Non-pigmented ciliary epithelial cell (primary cell): ENCODE results near the gene AP4B1.

Experiments used
- DNase-seq: peaks from one replicate; pipeline ENCODE4 v3.0.0-alpha.2; 2010; ENCODE audit warnings: low read depth

Gene AP4B1

DNA sequence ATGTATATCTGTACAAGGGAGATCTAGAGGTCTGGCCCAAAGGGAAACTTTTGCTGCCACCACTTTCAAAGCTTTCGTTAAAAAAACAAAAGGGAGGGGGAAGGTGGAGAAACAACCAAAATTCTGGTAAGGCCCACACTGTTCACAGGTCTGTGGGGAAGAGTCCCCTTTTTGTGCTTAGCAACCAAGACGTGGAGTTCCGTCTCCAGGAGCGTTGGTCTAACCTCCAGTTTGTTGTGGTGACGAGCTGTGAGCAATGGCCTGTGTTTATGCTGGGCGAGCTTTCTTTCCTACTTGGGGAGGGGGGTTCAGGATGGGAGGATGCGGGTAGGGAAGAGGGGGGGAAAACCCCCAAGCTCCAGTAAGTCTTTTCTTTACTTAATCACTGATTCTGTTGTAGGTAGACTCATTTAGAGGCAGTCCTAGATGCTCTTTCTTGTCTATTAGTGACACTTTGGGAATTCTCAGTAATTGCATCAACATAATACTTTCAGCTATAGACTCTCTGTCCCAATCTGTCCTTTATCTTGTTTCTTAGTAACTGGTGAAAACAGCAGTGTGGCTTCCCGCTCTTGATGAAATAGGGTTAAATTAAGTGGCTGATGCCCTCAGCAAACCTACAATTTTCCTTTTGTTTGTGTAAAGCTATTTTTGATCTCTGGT is 26.0 kb upstream of the AP4B1 start:
- no peak for DNase-seq

DNA sequence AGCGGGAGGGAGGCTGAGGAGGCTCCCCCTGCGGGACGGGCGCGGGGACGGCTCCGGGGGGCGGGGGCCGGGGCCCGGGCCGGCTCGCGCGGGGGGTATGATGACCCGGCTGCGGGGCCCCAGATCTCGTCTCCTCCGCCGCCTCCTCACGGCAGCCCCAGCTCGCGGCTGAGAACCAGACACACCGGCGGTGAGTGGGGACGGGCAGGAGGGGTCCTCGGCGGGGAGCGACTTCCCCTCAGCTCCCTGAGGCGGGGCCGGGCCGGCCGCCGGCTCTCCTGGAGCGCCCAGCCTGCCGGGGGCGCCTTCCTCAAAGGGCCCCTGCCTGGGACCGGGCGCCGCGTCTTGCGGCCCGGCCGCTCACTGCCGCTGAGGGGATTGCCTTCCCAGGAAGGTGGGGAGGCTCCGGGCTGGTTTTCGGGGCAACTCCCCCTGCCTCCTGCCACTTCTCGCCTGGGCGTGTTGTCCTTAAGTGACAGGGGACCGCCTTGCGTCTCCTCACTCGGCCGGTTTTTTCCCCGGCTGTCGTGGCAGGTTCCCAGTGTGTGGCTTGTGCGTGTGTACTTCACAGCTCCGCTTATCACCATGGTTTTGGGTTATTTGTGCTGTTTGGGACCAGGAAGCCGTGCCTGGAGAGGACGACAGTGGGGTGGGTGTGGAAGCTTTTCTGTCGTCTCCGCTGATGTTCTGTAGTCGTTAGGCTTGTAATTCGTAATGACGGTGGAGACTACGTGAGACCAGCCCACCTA is 25.3 kb upstream of the AP4B1 start:
- DNase-seq = no peak

DNA sequence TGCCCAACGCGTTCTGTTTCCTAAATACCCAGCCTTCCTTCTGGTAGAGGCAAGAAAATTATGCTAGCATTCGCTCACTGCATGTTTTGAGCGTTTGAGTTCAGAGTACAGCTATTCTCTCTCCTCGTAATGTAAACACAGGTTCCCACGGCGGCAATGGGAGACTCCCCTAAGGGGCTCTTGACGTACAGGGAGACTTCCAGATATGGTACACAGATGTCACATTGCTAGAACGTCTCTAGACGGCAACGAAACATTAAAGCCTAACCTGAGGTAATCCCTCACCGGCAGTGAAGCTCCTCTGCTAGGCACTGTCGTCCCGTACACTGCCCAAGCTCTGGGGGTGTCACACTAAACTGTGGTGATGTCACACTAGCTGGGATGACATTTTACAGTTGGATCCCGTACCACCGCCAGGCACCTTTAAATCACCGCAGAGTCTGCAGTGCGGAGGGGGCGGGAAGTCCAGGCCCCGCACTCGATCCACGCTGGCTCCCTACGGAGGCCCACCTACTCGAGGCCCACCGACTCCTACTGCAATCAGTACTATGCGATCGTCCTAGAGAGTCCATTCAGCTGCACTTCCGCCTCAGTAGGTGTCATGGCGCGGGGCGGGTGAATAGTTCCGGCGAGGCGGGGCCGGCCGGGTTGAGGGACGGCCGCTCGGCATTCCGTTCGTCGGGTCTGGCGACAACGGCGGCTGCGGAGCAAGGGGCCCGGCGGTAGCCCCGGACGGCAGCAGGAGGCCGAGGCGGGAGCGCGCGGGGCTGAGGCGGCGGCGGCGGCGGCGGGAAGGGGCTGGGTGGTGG is 24.5 kb upstream of the AP4B1 start, which contains the start of gene HIPK1:
Gene HIPK1, plus strand, starts transcription at position 384 of the 809 bp plus-strand sequence.
- no peak for DNase-seq

DNA sequence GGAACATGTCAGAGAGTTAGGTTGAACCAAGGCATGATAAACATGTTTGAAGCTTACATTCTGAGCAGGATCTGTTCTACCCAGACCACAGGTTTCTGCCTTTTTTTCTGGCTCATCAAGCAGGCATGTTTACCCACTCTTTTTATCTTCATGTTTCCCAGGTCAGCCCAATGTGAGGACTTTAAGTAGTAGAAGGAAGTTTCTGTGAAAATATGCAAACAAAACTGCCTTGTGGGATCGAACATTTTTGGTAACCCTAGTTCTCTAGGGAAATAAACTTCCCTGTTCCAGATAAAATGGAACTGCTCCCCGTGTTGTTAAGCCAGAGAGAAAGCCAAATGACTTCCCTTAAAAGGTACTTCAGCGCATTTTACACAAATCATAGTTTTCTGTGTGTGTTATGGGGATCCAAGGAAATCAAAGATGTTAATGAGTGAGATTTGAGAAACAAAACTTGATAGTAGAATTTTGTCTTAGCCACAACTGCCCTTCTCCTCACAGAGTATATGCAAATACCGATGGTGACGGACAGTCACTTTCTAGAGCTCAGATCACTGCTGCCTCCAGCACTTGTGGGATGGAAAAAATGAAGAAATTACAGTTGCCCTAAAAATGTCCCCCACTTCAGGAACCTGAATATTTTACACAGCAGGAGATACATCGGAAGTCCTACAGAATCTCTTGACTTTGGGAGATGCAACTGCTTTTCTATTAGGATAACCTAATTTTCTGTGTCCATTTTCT is 23.8 kb upstream of the AP4B1 start:
- DNase-seq = no peak

DNA sequence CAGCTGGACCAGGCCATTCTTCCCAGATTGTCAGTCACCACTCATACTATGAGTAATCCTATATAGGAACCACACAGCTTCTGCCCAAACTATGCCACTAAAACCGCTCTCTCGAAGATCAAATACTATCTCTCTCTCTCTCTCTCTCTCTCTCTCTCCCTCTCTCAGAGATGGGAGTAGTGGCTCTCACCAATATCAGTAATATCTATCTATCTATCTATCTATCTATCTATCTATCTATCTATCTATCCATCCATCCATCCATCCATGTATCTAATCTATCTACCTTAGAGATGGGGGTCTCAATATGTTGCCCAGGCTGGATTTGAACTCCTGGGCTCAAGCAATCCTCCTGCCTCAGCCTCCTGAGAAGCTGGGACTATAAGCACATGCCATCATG is 19.9 kb upstream of the AP4B1 start:
- DNase-seq = no peak

DNA sequence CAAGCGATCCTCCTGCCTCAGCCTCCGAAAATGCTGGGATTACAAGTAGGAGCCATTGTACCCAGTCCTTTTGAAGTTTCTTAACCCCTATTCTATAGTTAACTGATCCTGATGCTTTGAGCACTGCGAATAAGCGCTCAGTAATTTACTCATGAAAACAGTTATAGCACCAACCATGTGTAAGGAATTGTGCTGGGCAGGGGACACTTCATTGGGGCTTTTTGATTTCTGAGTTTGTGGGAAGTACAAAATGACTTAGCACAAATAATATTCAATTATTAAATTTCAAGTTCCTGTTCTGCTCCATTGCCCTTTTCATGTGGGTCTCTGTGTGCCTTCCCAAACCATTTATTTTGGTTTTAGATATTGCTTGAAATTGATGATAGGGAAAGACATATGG is 18.4 kb upstream of the AP4B1 start:
- DNase-seq = no peak

DNA sequence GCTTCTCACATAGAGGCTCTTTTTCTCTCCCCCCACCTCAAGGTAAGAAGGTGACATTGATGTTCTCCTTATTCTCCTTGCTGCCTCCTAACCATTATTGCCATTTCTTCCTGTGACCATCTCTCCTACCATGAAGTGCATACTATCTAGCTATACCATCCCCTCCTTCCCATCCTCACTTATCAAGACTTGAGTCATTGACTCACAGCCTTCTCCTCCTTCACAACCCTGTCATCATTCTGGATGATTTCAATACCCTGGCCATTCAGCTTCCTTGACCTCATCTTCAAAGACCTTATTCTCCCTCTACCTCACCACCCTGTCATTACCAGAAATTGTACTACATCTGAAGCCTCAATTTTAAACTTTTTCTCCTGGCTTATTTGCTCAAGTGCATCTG is 13.6 kb upstream of the AP4B1 start:
- DNase-seq = no peak

DNA sequence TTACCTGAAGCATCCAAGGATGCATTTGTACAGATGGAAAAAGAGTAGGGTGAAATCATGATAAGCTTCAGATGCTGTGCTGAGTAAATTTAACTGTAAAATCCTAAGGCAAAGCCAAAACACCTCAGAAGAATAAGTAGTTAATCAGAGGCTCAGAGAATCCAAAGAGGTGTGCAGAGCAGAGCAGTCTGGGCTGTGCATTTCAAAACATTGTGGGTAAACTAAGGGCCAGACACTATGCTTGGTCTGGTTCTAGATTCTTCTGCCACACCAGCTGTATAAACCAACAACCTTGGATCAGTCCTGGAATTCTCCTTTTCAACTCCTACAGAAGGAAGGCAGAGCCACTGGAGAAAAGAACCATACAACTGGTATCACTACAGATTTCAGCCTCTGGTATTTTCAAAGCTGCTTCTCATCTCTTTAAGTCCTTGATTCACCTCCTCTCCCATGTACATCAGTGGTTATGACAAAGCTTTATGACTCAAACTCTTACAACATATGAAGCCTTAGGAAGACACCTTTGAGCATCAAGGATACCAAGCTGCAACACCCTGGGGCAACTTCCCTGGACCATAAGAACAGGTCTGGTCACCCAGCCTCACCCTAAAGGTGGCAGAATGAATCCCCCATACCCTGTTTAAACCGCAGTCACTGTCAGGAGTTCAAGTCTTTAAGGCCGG is 12.9 kb upstream of the AP4B1 start:
- no peak for DNase-seq

DNA sequence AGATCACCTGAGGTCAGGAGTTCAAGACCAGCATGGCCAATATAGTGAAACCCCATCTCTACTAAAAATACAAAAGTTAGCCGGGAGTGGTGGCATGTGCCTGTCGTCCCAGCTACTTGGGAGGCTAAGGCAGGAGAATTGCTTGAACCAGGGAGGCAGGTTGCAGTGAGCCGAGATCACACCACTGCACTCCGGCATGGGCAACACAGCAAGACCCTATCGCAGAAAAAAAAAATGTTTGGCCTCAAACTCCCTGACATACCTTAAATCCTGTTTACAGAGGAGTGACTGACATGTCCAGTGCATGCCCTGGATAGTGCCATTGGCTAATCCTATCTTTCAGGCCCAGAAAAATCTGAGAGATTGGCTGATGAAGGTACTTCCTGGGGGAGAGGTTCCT is 12.4 kb upstream of the AP4B1 start:
- no peak for DNase-seq

DNA sequence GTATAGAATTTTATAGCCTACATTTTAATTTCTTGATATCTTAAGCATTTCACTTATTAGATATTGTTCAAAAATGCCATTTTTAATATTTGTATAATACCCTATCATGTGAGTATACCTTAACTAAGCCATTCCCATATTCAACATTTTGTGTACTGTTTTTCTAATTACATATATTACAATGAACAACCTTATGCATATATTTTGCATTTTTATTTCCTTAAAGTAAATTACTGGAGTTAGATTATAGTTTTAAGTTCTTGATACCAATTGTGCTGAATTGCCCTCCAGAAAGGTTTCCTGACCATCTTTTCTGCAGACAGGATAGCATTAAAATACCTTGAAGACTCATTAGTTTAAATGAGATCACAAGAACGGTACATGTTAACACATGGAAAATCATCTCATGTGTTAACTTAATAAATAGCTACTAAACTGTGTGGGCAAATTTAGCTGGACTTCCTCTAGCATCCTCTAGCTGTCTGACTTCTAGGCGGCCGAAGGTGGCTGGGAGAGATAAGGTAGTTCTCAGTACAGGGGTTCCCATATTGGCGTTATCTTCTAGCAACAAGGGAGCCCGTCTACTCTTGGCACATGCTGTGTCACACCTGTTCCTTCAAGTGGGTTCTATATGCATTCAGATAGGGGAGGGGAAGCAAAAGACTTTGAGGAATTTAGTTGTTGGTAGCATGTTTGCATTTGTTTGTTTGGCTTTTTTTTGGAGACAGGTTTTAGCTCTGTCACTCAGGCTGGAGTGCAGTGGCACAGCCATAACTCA is 9.5 kb upstream of the AP4B1 start:
- no peak for DNase-seq

DNA sequence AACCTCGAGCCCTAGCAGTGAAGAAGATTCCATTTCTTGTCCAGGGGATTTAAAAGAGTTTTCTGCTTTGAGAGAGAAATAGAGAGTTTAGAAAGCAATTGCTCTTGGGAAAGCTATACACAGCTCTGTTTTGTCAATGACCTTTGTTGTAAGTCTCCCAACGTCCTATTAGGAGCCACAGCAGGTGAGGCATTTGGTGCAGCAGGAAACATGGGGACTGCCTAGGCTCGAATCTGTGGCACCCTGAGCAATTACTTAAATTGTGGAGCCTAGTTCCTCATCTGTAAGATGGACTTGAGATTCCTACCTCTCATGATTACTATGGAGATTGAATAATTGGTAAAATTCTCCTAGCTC is 8.7 kb upstream of the AP4B1 start:
- no peak for DNase-seq

DNA sequence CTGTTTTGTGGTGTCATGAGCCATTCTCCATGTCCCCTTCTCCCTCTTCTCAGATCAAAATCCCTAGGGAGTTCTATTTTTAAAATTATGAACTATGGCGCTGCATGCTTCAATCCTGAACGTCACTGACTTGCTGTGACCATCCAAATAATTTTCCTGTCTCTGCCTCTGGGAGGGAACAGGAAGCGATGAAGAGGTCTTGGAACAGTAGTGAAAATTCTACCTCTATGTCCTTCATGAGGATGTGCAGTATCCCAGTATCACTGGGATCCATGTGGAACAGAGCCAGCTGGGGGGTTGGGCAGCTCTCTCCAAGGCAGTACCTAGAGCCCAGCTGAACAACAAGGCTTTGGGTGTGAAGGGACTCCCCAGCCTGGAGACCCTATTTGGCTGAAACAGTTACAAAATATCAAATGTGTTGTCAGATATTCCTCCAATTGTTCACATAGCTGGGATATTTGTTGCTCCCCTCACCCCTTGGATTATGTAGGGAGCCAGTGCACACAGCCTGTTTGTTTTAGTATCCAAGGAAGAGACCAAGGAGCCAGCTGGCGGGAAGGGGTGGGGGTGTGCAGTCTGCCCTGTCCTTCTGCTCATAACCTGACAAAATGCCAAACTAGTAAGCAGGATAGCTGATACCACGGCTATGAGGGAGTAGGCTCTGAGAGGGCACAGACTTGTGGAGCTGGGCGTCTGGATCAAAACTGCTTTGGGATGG is 8.2 kb upstream of the AP4B1 start:
- DNase-seq = no peak

DNA sequence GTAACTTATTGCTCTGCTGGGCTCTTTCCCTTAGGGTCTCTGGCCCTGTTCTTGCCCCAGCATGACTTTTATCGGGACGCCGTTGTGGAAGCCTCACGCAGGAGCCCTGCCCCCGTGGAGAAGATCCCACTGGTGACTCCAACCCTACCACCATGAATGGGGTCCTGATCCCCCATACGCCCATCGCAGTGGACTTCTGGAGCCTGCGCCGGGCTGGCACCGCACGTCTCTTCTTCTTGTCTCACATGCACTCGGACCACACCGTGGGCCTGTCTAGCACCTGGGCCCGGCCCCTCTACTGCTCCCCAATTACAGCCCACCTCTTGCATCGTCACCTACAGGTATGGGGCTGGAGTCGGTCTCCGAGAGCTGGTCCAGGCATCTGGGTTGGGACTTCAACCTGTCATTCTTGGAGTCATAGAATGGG is 849 bp upstream of the AP4B1 start:
- DNase-seq = no peak

DNA sequence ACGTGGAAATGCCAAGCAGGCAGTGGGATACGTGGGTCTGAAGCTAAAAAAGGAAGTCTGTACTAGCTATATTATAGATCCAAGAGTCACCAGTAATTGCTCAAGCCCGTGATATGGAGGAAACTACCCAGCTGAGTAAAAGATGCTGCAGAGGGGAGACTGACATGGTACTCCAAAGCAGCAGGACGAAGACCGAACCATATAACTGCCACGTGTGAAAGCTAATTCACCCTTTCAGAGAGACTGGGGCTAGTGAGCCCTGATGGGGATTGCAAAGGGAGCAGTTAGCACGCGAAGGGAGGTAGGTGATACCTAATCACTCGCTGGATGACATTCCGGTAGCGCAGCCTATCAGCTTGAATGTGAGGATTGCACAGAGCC is 316 bp downstream of the AP4B1 start:
- DNase-seq = no peak

DNA sequence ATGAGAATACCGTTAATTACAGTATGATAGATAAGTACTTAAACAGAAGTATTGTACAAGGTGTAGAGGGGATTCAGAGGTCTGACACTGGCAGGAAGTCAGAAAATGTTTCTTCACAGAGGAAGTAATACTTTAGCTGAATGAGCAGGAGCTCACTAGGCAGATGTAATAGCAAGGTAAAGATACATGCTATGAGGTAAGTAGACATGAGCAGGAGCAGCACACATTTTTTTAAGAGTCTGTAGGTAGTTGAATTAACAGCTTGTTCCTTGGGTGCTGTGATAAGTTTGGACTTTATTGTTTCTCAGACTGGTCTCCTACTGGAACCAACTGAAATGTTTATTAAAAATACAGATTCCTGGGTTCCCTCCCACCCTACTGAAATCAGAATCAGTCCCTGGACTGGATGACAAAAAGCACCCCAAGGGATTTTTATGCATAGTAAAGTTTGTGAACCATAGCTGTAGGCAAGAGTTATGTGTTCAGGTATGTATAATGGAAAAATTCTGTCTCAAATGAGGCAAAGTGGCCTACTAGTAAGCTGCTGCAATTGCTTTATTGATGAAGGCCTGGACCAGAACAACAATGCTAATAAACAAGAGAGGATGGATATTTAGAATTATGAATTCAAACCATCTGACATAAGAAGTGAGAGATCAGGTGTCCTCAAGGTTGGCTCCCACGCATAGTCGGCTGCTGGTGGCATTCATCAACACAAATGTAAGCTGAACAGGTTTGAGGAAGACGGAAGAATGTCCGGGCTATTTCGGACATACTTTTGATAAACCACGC is 902 bp downstream of the AP4B1 start:
- no peak for DNase-seq

DNA sequence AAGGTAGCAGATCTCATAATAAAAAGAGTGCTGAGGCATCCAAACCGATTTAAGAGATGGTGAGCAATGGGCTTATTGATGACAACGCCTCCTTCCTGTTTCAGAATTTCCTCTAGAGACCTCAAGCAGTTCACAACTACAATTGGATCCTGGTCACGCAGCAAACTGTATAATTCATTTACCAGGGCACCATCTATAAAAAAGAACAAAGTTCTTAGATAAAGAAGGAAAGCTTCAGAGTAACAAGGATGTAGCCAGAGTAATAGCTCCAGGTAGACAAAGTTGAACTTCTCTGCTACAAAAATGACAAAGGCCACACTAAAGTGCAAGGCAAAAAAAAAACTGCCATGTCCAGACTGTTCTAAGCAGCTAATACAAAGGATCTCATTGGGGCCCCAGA is 3.4 kb downstream of the AP4B1 start:
- DNase-seq = no peak

DNA sequence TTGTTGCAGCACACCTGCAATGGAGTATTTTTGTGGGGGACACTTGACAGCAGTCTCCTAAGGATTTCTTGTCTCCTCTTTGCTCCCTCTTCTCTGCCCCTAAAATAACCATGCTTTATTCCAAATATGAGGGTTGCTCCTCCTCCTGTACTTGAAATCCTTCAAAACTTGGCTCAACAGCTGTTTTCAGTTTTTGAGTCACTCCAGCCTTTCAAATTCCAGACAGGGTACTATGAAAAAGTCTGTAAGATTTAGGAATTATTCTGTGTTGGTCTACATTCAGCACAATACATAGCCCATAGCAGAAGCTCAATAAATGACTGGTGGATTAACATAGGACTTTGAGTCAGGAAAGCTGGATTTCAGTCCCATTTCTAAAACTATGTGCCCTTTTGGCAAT is 5.5 kb downstream of the AP4B1 start:
- no peak for DNase-seq

DNA sequence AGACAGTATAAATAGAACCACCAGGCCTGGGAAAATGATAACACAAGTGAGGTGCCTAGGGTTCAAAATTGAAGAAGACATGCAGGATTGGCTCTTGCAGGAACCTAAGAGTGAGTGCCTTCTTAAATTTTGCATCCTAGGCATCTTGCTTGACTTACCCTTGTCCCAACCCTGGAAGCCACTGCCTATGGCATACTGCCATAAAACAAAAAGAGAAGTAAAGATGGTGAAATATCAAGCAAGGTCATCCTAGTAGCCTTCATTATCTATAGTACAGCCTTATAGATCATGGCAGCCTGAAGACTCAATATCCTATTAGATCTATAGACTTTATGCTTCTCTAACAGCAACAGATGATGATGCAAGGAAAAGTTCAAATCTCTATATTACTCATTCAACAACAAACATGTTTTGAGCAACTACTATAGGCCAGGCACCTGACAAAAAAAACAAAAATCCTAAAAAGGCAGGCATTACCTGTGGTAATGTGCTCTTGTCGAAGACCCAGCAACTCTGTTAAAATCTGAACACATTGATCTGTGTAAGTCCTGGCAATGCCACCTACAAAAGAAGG is 6.3 kb downstream of the AP4B1 start:
- no peak for DNase-seq

DNA sequence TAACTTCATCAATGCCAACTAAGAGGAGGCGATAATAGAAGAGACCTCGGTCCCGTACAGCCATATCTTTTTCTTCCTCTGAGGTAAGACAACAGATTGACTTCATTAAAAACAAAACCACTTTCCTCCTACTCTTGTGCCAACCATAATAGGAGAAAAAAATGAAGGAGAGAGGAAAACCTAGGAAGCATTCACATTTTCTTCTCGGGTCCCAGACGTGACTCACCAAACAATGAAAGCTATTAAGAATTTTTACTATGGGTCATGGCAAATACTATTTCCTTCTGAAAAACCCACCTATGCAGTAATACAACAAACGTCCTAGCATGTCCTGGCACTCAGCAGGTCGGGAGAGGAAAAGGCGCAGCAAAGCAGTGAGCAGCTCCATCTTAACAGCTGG is 8.6 kb downstream of the AP4B1 start:
- no peak for DNase-seq
